Thyroid gland (tissue), 4 donors: ENCODE results near the gene SMIM32. TPM values are rescaled to one million over a fixed set of nuclear protein-coding genes. Genes with fewer than 3 reads are reported as not detected.

Experiments used
- DNase-seq, 2 donors: peaks; one replicate each; pipeline ENCODE4 v3.0.0-alpha.2; 2019
- H3K27ac ChIP-seq, 3 donors: fragments of 200-600 bp; sonication (generic); 1 replicate in 2 of 3; 2 replicates in 1 of 3; pipeline ENCODE4 v1.5.1; 2016 to 2019; ENCODE audit warnings: mild to moderate bottlenecking in 1 of 3, moderate library complexity in 1 of 3
- H3K27me3 ChIP-seq: fragments of 200-600 bp; sonication (generic); one replicate; pipeline ENCODE4 v1.5.1; 2019
- H3K36me3 ChIP-seq, 2 donors: fragments of 200-600 bp; sonication (generic); one replicate each; pipeline ENCODE4 v1.5.1; 2016 to 2019
- H3K4me1 ChIP-seq, 2 donors: fragments of 200-600 bp; sonication (generic); one replicate each; pipeline ENCODE4 v1.5.1; 2017 to 2019
- H3K4me3 ChIP-seq, 3 donors: fragments of 200-600 bp; sonication (generic); replicated peaks in 1 of 3; 1 replicate in 2 of 3; 2 replicates in 1 of 3; pipeline ENCODE4 v1.5.1; 2016; ENCODE audit warnings: mild to moderate bottlenecking in 1 of 3
- H3K9me3 ChIP-seq: fragments of 200-600 bp; sonication (generic); one replicate; pipeline ENCODE4 v1.5.1; 2017
- POLR2A ChIP-seq, 2 donors: fragments of 450-650 bp; IDR thresholded peaks; one replicate each; pipeline ENCODE4 v1.6.1; 2017; ENCODE audit warnings: antibody characterized with exemption in 2 of 2, mild to moderate bottlenecking in 2 of 2, moderate library complexity in 1 of 2
- WGBS, 2 donors: methylation state at CpG; one replicate each; pipeline ENCODE4 v1.1.5; 2017; 5-methylcytosine and 5-hydroxymethylcytosine counted together
- intact Hi-C: fragments of 100-400 bp; cut with DNase I; formaldehyde crosslinking; loops from one replicate; pipeline ENCODE4 v1.15.1; 2023
- total RNA-seq, 4 donors: library from RNA; depleted of rRNA; stranded (reverse); fragments of >200 nt; gene quantifications; one replicate each; pipeline ENCODE4 v1.2.3, GENCODE V29; 2016
- TF ChIP-seq, protein P1 (sequence below), 6 experiments: fragments of 200-600 bp in 3 of 6; fragments of 450-650 bp in 3 of 6; sonication (generic) in 3 of 6; IDR thresholded peaks; one replicate each; pipeline ENCODE4 v1.5.1; 2016 to 2019; ENCODE audit warnings: antibody characterized with exemption in 6 of 6, mild to moderate bottlenecking in 2 of 6, inconsistent platforms in 1 of 6, moderate library complexity in 1 of 6

Gene SMIM32
- total RNA-seq, 4 donors from 2014 or later = 0.44 TPM; not detected in 3

DNA sequence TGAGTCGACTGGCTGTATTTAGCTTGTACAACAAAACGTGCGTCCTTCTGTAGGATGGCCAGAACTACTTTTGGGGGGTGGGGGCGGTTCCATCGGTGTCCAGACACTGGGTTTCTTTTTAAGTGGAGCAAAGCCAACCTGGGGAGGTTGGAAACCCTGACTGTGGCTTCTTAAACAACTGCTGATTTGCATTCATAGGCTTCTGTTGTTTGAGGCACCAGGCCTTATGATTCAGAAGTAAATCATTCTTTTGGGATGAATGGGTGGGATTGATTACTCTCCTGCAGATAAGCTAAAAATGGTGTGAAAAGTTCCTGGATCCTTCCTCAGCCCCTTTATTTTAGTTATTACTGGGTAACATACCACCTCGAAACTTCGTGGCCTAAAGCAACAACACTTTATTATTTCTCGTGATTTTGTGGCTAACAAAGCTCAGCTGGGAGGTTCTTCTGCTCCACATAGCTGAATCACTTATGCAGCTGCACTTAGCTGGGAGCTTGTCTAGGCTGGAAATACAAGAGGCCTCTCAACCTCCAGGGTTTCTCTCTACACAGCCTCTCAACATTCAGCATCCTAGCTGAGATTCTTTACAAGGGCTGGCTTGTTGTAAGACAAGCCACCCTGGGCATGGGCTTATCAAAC, 12.2 kb upstream of the SMIM32 start:
- no peaks in the 10 kb centered on the region for H3K36me3 ChIP-seq
- WGBS, 2 donors = 90 to 92% methylated on average over 8 of the region's 8 CpGs

DNA sequence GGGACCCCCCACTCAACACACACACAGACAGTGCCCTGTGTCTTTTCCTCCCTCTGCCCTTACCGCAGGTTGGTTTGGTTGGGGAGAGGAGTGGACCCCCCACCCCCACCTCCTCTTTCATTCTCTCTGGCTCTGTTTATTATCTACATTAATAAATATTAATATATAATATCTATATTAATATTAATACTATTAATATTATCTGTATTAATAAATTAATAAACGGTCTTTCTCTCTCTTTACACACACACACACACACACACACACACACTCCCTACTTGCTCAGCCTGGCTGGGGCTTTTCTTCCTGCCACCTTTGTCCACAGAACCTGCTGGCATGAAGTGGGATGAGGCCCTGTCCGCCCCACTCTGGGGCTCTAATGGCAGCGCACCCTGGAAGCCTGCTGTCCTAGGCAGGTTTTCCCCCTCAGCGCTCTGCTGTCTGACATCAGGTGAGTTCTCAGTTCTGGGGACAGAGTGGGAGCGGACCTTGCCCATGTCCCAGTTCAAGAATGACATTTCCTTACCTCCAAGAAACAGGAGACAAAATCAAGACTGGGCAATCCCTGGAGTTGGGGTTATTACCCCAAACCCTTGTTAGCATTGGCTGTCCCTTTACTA, 10.5 kb upstream of the SMIM32 start:
- no peak for TF ChIP-seq POLR2A (IDR thresholded peaks at IDR 0.05)
- TF ChIP-seq, protein P1, sequence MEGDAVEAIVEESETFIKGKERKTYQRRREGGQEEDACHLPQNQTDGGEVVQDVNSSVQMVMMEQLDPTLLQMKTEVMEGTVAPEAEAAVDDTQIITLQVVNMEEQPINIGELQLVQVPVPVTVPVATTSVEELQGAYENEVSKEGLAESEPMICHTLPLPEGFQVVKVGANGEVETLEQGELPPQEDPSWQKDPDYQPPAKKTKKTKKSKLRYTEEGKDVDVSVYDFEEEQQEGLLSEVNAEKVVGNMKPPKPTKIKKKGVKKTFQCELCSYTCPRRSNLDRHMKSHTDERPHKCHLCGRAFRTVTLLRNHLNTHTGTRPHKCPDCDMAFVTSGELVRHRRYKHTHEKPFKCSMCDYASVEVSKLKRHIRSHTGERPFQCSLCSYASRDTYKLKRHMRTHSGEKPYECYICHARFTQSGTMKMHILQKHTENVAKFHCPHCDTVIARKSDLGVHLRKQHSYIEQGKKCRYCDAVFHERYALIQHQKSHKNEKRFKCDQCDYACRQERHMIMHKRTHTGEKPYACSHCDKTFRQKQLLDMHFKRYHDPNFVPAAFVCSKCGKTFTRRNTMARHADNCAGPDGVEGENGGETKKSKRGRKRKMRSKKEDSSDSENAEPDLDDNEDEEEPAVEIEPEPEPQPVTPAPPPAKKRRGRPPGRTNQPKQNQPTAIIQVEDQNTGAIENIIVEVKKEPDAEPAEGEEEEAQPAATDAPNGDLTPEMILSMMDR (IDR thresholded peaks at IDR 0.05) = no peak
- no peak overlapping the region for H3K4me3 ChIP-seq
- H3K36me3 ChIP-seq = no peaks in the 10 kb centered on the region
- DNase-seq = no peak
- H3K9me3 ChIP-seq = no peaks in the 10 kb centered on the region
- intact Hi-C loops = no loop called here
- no peaks in the 10 kb centered on the region for H3K4me1 ChIP-seq
- WGBS, 2 donors = 84 to 93% methylated on average over 6 of the region's 6 CpGs
- H3K27me3 ChIP-seq = no peaks in the 10 kb centered on the region
- no peak overlapping the region for H3K27ac ChIP-seq

More for the DNA sequence above, 12.2 kb upstream of the SMIM32 start:
- Histone ChIP-seq H3K9me3 (no peaks in the 10 kb centered on the region), H3K4me1 (no peaks in the 10 kb centered on the region), H3K27me3 (no peaks in the 10 kb centered on the region), H3K4me3 (no peak overlapping the region), H3K27ac (no peak overlapping the region)
- TF ChIP-seq, protein P1 (IDR thresholded peaks at IDR 0.05) = no peak
- no peak for TF ChIP-seq POLR2A (IDR thresholded peaks at IDR 0.05)
- DNase-seq = no peak
- intact Hi-C loops = no loop called here

DNA sequence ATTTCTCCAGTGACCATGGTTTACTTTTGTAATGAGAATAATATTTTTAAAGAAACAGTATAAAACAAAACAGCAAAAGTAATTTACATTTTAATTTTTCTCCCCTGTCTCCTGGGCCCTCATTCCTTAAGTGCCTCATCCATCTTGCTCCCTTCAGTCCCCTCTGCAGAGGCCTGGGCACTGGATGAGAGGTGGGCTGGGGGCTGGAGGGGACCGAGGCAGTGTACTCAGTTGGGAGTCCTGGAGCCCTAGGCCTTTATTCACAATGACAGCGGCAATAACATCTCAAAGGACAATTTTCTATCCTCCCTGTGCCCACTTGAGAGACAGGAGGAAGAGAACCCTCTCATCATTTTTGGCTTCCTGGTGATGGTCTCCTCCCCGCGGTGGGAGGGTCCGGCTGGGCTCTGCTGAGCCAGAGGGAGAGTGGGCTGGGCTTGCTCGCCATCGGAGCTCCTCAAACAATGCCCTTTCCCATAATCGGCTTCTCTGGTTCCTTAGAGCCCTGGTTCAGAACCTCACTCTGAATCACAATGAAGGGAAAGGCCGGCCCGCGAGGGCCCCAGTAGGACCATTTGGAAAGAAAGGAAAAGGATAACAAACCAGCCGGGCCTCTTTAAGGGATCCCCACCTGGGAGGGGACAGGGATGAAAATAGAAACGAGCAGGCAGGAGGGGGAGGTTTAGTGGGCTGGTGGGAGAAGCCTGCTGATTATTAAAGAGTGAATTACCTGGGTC, 9.7 kb upstream of the SMIM32 start:
- no peaks in the 10 kb centered on the region for H3K36me3 ChIP-seq
- 33 to 42% methylated on average over 13 of the region's 13 CpGs for WGBS, 2 donors
- no peak for DNase-seq
- no peaks in the 10 kb centered on the region for H3K27me3 ChIP-seq
- no peaks in the 10 kb centered on the region for H3K9me3 ChIP-seq
- H3K4me1 ChIP-seq = no peaks in the 10 kb centered on the region
- intact Hi-C loops = no loop called here
- TF ChIP-seq, protein P1 (IDR thresholded peaks at IDR 0.05) = no peak
- H3K27ac ChIP-seq = no peak overlapping the region
- H3K4me3 ChIP-seq = no peak overlapping the region

DNA sequence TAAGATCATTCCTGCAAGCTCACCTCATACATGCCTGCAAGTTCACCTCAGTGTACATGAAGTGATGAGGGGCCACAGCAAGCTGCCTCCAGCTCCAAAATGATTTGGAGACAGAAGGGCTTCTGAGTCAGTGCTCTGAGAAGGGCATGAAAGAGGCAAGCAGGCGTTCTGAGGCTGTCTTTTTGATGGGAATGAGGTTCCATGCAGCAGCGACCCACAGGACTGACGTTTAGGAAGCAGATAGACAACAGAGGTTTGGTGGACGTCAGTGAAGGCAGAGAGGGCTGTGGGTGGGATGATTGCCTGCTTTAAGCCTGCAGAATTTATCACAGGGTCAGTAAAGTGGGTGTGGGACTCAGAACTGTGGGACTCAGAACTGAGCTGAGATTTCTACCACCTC, 8.9 kb upstream of the SMIM32 start:
- intact Hi-C loops = no loop called here
- H3K4me3 ChIP-seq = no peak overlapping the region
- DNase-seq = no peak
- H3K27ac ChIP-seq = no peak overlapping the region
- 84 to 89% methylated on average over 4 of the region's 4 CpGs for WGBS, 2 donors
- H3K9me3 ChIP-seq = no peaks in the 10 kb centered on the region
- TF ChIP-seq, protein P1 (IDR thresholded peaks at IDR 0.05) = no peak
- TF ChIP-seq POLR2A (IDR thresholded peaks at IDR 0.05) = no peak
- H3K36me3 ChIP-seq = no peaks in the 10 kb centered on the region
- no peaks in the 10 kb centered on the region for H3K4me1 ChIP-seq
- H3K27me3 ChIP-seq = no peaks in the 10 kb centered on the region

DNA sequence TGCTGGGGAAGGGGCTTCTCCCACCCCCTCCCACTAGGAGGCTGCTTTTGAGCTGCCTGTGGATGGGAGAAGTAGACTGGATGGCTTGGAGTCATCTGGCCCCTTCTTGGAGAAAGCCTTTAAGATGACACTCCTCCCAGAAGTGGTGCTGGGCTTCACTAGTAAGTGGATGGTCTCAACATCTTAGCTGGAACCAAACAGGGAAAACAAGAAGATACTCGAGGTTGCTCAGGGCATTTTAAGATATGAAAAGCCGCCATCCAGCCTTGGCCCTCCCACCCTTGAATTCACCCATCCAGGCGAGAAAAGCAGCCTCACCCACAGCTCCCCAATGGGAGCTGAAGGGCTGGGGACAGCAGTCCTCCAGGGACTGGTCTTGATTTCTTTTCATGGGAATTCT, 7.8 kb upstream of the SMIM32 start:
- 56 to 57% methylated on average over 3 of the region's 3 CpGs for WGBS, 2 donors
- no peak for DNase-seq
- intact Hi-C loops = no loop called here

More for the DNA sequence above, 7.8 kb upstream of the SMIM32 start:
- Histone ChIP-seq H3K36me3 (no peaks in the 10 kb centered on the region), H3K27ac (no peak overlapping the region), H3K9me3 (no peaks in the 10 kb centered on the region), H3K27me3 (no peaks in the 10 kb centered on the region), H3K4me3 (no peak overlapping the region), H3K4me1 (no peaks in the 10 kb centered on the region)
- no peak for TF ChIP-seq POLR2A (IDR thresholded peaks at IDR 0.05)
